HL-60/S4 treated with phorbol 12-myristate 13-acetate at 8.2 ng/mL for 4 days and 3 days (cell line): ENCODE measurements around the gene PSAT1.

Experiments used
- in situ Hi-C: fragments of 300-500 bp; cut with MboI; formaldehyde crosslinking; loops from 2 replicates; pipeline ENCODE4 v1.15.0; 2022; ENCODE audit warnings: low sequenced_read_pairs

PSAT1 gene

DNA sequence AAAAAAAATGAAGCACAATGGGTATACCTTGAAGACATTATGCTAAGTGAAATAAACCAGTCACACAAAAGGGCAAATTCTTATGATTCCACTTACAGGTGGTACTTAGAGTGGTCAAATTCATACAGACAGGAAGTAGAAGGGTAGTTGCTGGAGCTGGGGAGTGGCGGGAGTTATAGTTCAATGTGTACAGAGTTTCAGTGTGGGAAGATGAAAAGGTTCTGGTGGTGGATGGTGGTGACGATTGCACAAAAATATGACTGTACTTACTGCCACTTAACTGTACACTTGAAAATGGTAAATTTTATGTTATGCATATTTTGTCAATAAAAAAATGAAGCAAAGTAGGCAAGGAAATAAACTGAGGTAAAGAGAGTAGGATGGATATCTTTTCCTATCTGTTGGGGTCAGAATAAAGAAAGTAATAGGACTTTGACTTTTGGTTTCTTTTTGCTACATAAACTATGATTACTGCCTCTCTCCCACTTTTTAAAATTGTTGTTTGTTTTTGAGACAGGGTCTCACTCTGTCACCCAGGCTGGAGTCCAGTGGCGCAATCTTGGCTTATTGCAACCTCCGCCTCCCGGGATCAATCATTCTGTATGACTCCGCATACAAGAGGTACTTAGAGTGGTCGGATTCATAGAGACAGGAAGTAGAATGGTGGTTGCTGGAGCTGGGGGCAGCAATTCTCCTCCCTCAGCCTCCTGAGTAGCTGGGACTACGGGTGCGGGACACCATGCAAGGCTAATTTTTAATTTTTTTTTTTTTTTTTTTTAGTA lies 4.0 kb upstream of the PSAT1 start:
- in situ Hi-C loops, result no loop called here

GRCh38 chr9:78294290-78295176 lies 2.4 kb upstream of the PSAT1 start:
- in situ Hi-C loops, result no loop called here

- in situ Hi-C loops, result no loop called here
These were observed 1.7 kb upstream of the PSAT1 start for GRCh38 chr9:78295177-78295575.

GRCh38 chr9:78295731-78296130 lies 1.2 kb upstream of the PSAT1 start:
- in situ Hi-C loops, result no loop called here

- in situ Hi-C loops, result no loop called here
These were observed 578 bp upstream of the PSAT1 start for GRCh38 chr9:78296201-78296892.

GRCh38 chr9:78297672-78297961 lies 692 bp downstream of the PSAT1 start:
- in situ Hi-C loops, result no loop called here

DNA sequence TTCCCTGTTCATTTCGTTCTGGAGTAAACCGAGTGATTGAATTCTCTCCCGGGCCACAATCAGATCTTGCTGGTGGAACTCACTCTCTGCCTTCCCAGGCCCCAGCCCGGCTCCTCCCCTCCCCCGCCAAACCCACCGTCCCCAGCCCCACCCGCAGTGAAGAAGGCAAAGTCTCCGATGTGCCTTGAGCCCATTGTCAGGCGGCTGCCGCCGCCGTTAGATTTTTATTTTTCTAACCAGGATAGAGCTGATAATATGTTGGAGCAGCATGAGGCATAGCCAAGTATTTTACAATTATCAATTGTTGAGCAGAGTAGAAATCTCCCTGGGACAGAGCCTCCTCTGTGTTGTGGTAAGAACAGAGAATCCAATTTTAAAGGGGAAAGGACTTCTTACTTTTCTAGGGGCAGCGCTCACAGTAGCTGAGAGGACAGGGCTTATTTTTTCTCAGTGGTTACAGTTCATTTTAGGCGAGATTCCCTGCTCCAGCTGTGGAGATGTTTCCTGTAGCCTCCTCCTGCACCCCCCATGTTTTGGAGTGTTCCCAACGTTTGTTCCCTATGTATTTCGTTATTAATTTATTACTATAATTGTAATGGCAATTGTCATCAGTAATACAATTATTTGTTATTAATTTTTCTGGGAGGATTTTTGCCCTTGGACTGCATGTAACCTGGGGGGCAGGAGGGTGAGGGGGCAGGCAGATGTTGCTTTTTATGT lies 1.3 kb downstream of the PSAT1 start:
- in situ Hi-C loops, result no loop called here

GRCh38 chr9:78300209-78300608 lies 3.3 kb downstream of the PSAT1 start:
- in situ Hi-C loops, result no loop called here

DNA sequence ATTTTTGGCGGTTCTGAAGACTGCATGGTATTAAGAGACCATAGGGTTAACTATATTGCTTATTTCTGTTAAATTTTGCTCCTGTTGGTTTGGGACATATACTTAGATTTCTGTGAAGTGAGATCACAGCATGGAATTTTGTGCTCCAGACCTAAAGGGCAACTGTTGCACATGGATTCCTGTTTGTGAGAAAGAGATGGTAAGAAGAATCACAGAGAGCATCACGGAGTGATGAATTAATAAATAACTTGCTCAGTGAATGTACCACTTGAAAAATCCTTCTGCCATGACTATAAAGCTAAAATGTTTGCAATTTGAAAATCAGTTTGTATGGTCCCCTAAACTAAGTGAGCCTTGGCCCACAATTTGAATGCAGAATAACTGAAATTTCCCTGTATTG lies 4.5 kb downstream of the PSAT1 start:
- in situ Hi-C loops, result no loop called here

DNA sequence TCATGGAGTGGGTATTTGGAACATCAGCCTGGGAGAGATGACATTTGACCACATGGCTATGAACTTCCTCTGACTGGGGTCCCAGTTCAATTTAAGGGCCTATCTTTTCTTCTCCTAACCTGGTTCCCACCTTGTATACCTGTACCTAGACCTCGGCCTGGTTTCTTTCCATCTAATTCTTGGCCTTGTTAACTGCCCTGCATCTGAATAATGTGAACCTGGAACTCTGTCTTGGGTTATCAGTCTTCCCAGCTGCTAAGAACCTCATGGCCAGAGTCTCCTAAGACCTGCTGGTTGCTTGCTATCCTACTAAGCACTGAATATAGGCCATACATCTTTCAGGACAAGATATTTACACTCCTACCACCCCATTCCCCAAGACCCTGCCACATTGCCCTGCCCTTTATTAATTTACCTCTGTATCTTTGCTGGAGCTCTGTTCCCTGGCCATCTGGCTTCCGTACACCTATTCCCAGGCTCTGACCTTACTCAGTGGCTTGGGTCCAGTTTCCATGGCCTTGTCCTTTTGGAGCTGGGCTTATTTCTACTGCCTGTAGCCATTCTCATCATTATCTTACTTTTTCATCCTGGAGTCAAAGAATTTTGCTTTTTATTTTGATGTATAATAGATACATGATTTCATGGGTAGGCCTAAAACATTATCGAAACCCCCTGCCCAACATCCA lies 6.6 kb downstream of the PSAT1 start:
- in situ Hi-C loops, result no loop called here

DNA sequence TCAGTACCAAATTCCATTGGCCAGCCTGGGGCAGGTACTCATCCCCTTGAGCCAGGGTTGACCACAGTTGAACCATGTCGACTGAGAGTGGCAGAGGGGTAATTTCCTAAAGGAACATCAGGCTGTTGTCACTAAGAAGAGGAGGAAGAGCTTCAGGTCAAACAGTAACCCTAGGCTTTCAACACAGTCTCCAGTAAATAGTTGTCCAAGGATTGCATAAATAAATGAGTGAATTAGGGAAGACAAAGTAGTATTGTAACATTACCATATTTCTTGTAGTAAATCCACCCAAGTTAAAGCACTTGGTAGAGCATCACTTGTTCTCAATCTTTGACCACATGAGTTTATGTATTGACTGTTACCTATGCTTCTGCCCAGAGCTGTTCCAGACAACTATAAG lies 7.4 kb downstream of the PSAT1 start:
- in situ Hi-C loops, result no loop called here

DNA sequence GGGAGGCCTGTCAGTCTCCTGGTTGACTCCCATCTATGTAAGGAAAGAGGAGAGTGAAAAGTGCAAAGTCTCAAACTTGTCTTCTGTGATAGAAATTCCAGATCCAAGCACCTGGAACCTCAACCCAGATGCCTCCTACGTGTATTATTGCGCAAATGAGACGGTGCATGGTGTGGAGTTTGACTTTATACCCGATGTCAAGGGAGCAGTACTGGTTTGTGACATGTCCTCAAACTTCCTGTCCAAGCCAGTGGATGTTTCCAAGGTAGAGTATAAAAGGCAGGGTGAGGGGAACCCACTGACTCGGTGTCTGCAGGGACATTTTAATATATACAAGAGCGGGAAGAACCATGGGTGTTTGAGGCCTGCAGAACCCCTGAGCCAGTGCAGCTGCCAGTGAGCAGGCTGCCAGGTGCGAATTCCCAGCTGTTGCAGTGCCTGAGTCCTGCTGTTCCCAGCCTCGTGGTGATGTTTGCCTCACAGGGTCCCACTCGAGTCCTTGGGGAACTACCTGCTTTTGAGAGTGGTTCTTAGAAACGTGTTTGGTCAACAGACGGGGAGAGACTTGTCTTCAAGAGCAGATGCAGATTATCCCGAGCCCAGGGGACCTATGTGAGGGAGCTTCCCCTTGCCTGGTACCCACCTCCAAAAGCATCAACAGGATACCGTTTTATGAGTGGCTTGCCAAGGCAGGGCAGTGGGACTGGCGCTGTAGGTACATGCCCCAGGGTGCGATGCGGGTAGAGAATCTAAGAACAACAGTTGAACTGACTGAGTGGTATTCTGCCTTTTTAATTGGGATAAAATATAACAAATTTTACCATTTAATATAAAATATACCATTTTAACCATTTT lies 9.5 kb downstream of the PSAT1 start:
- in situ Hi-C loops, result no loop called here

DNA sequence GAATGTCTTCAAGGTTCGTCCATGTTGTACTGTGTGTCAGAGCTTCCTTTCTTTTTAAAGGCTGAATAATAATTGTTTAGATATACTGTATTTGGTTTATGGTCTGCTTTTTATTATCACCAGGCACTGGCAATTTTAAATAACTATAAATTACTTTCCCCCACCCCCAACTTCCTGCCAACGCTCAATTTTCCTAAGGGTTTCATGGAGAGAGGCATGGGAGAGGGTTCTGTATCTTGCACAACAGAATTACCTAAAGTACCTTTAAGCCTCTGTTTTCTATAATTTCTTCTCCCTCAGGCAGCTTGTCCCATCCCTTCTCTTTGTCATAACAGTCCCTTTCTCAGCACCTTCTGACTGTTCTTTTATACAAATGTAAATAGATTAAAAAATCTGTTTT lies 10.4 kb downstream of the PSAT1 start:
- in situ Hi-C loops, result no loop called here

GRCh38 chr9:78309066-78309465 lies 12.1 kb downstream of the PSAT1 start:
- in situ Hi-C loops, result no loop called here

GRCh38 chr9:78311075-78311474 lies 14.2 kb downstream of the PSAT1 start:
- in situ Hi-C loops, result no loop called here

- in situ Hi-C loops, result no loop called here
These were observed 15.1 kb downstream of the PSAT1 start for GRCh38 chr9:78311886-78312524.

DNA sequence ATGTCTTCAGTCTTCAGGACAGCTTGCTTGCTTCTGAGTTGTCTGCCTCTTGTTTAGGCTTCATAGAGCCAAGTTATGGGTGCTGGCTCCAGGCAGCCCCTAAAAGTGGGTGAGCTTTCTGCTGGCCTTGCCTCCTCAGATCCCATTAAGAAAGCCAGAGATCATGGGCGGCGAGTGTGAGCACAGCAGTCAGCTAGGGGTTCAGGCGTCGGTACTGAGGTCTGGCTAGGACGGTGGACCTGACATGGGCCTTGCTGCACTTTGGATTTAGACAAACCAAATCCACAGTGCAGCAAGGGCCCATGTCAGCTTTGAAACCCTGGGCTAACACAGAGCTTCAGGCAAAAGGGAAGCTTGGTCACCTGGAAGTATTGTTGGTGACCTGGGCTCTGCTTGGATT lies 17.6 kb downstream of the PSAT1 start:
- in situ Hi-C loops, result no loop called here

DNA sequence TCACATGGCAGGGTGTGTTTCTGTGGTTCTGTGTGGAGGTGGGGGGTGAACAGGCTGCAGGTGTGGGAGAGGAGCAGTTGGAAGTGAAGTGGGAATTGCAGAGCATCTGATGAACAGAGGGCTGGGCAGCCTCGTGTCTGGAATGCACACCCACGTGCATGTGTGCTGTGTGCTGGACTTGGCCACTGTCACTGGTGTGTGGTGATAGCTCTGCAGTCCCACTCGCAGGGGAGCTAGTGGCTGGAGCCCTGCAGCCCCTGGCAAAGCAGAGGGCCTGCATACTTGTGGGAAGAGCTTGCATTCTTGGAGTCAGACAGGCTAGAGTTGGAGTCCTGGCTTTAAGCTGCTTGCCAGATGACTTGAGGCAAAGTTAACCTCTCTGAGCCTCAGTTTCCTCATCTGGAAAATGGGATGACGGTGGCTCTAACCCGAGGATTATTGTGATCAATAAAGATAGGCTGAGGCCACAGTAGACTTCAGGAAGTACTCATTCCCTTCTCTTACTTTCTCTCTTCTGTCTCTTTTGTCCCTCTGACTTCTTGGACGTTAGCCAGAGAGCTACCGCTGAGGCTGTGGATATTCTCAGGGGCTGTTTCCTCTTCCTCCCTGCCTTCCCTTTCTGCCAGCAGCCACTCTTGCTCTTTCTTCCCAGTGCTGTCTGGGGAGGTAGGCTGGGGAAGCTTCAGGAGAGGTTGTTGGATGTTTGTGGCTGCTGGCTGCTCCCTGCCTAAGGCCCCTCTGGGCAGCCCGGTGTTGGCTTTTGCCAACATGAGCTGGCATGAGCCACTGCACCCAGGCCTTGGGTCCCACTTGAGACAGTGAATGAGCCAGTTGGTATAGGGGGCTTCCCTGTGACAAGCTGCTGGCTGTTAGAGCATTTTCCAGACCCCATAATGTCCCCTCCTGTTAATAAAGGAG lies 18.3 kb downstream of the PSAT1 start:
- in situ Hi-C loops, result no loop called here
